Adrenal gland (tissue), 12 donors: Measurements from ENCODE around the gene KDM1B. TPM values are rescaled to one million over a fixed set of nuclear protein-coding genes. Genes with fewer than 3 reads are reported as not detected.

ENCODE experiments used
- DNase-seq, 7 donors: peaks; one replicate each; pipeline ENCODE4 v3.0.0-alpha.2; 2019 to 2020
- H3K27ac ChIP-seq, 5 donors: fragments of 200-600 bp; sonication (generic) in 4 of 5; 1 replicate in 3 of 5; 2 replicates in 2 of 5; pipeline versions ENCODE4 v1.5.1 to v1.8.0; 2016 to 2020; ENCODE audit warnings: mild to moderate bottlenecking in 1 of 5
- H3K27me3 ChIP-seq: fragments of 200-600 bp; 2 replicates; pipeline ENCODE4 v1.8.0; 2021
- H3K36me3 ChIP-seq, 2 donors: fragments of 200-600 bp; replicated peaks in 1 of 2; 1 replicate in 1 of 2; 2 replicates in 1 of 2; pipeline versions ENCODE4 v1.5.1 to v1.8.0; 2018 to 2022
- H3K4me1 ChIP-seq, 2 donors: fragments of 200-600 bp; replicated peaks in 1 of 2; 1 replicate in 1 of 2; 2 replicates in 1 of 2; pipeline versions ENCODE4 v1.5.1 to v1.8.0; 2018 to 2021
- H3K4me3 ChIP-seq, 4 donors: fragments of 200-600 bp; sonication (generic) in 3 of 4; one replicate each; pipeline ENCODE4 v1.5.1; 2016 to 2018
- H3K9me3 ChIP-seq, 3 donors: fragments of 200-600 bp; sonication (generic) in 1 of 3; replicated peaks in 1 of 3; 1 replicate in 2 of 3; 2 replicates in 1 of 3; pipeline versions ENCODE4 v1.5.1 to v1.8.0; 2016 to 2021
- POLR2A ChIP-seq, 2 donors: fragments of 450-650 bp; IDR thresholded peaks; one replicate each; pipeline ENCODE4 v1.6.1; 2017; ENCODE audit warnings: antibody characterized with exemption in 2 of 2, mild to moderate bottlenecking in 2 of 2, moderate library complexity in 1 of 2
- WGBS, 4 donors: extraction: QIAGEN DNeasy Blood & Tissue Kit in 2 of 4; methylation state at CpG; one replicate each; pipeline versions ENCODE4 v1.1.5 to v1.1.7; 2013 to 2017; 5-methylcytosine and 5-hydroxymethylcytosine counted together
- intact Hi-C, 2 donors: fragments of 100-400 bp; cut with DNase I; formaldehyde crosslinking; loops; one replicate each; pipeline versions ENCODE4 v1.14.1 to v1.15.0; 2022 to 2023
- polyA plus RNA-seq, 3 donors: library from polyadenylated mRNA; stranded (reverse); fragments of 200-250 nt in 2 of 3; fragments of 350-450 nt in 1 of 3; fragmentation: Illumina TruSeq in 1 of 3; extraction: RNeasy Lipid Tissue Mini Kit (QIAGEN cat#74804) in 1 of 3; gene quantifications; one replicate each; pipeline ENCODE4 v1.2.3, GENCODE V29; 2013 to 2014
- total RNA-seq, 9 donors: library from RNA; depleted of rRNA in 4 of 9; stranded (reverse); fragments of >200 nt in 4 of 9; fragments of 120-200 nt in 1 of 9; fragmentation: NEBNext Ultra II Directional in 1 of 9; extraction: Animal tissue kit (Norgen Biotek cat#: 25700) in 1 of 9; gene quantifications; one replicate each; pipeline versions ENCODE4 v1.1.0 to v1.2.4, GENCODE V29; 2013 to 2023
- TF ChIP-seq, protein P1 (sequence below), 6 experiments: fragments of 450-650 bp in 4 of 6; fragments of 200-600 bp in 2 of 6; sonication (generic) in 1 of 6; IDR thresholded peaks; 1 replicate in 5 of 6; 2 replicates in 1 of 6; pipeline versions ENCODE4 v1.5.1 to v1.8.0; 2016 to 2021; ENCODE audit warnings: antibody characterized with exemption in 6 of 6, mild to moderate bottlenecking in 2 of 6, moderate library complexity in 1 of 6
- donor health status: healthy with polysubstance abuse.
- donor health status: Bipolar disorder and iron deficiency.
- donor health status: DM: yes; HTN: yes; CAD: no.
- donor health status: DM: no; HTN: no; CAD: no.
- donor health status: DM: no; HTN: no; CAD: no.
- donor health status: DM: yes; HTN: yes; CAD: no.

KDM1B gene
- total and polyA plus RNA-seq, 12 donors: 1.8 to 36.0 (median 18.4) TPM

DNA sequence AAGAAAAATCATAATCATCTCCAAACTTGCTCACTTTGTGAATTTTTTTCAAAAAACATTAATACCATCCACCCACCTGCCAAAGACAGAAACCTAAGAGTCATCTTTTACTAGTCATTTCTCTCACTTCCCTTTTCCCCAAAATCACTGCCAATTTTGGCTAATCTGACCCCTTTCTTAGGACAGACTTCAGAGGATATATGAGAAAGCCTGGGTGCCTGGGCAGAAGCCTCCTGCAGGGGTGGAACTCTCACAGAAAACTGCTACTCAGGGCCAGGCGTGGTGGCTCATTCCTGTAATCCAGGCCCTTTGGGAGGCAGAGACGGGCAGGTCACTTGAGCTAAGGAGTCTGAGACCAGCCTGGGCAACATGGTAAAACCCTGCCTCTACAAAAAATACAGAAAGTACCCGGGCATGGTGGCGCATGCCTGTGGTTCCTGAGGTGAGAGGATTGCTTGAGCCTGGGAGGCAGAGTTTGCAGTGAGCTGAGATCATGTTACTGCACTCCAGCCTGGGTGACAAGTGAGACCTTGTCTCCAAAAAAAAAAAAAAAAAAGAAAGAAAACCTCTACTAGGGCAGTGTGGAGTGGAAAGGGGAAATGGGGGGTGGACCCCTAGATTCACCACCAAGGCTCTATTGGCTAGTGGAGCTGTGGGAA, 105.4 kb downstream of the KDM1B start:
- peak in 3 of 7 donors; percentile 24 to 29 (median 28) for DNase-seq
- Histone ChIP-seq H3K9me3 (no peaks in the 10 kb centered on the region), H3K27me3 (no peaks in the 10 kb centered on the region), H3K27ac (peak overlapping the region in 1 of 5 donors; percentile 21), H3K36me3 (peaks cover 0 to 15% of the 10 kb centered on the region in 2 donors), H3K4me3 (no peak overlapping the region), H3K4me1 (peaks cover 9 to 28% of the 10 kb centered on the region in 2 donors)
- 56 to 83% (median 63%) methylated on average over 3 to 4 of the region's 4 CpGs for WGBS, 4 donors
- TF ChIP-seq, protein P1, sequence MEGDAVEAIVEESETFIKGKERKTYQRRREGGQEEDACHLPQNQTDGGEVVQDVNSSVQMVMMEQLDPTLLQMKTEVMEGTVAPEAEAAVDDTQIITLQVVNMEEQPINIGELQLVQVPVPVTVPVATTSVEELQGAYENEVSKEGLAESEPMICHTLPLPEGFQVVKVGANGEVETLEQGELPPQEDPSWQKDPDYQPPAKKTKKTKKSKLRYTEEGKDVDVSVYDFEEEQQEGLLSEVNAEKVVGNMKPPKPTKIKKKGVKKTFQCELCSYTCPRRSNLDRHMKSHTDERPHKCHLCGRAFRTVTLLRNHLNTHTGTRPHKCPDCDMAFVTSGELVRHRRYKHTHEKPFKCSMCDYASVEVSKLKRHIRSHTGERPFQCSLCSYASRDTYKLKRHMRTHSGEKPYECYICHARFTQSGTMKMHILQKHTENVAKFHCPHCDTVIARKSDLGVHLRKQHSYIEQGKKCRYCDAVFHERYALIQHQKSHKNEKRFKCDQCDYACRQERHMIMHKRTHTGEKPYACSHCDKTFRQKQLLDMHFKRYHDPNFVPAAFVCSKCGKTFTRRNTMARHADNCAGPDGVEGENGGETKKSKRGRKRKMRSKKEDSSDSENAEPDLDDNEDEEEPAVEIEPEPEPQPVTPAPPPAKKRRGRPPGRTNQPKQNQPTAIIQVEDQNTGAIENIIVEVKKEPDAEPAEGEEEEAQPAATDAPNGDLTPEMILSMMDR (IDR thresholded peaks at IDR 0.05): peak in 1 of 6 experiments; percentile 16
- TF ChIP-seq POLR2A (IDR thresholded peaks at IDR 0.05): no peak
- intact Hi-C loops: loop anchor here (10.0 kb wide), 1 partner anchor 106 kb away; the partner anchor contains the start of genes KDM1B (in 2 of the 2) and TPMT (in 2 of the 2)

DNA sequence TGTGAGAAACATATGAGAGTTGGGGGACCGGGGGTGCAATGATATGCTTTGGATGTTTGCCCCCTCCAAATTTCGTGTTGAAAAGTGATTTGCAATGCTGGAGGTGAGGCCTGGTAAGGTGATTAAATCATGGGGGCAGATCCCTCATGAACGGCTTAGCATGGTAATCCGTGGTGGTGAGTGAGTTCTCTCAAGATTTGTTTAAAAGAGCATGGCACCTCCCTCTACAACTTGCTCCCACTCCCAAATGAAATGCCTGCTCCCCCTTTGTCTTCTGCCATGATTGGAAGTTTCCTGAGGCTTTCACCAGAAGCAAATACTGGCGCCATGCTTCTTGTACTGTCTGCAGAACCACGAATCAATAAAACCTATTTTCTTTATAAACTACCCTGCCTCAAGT, 106.7 kb downstream of the KDM1B start:
- H3K4me1 ChIP-seq: peaks cover 9 to 28% of the 10 kb centered on the region in 2 donors
- H3K36me3 ChIP-seq: peaks cover 0 to 7% of the 10 kb centered on the region in 2 donors
- H3K4me3 ChIP-seq: no peak overlapping the region
- 85 to 89% (median 88%) methylated on average over 6 of the region's 6 CpGs for WGBS, 4 donors
- H3K27me3 ChIP-seq: no peaks in the 10 kb centered on the region
- no peak for DNase-seq
- intact Hi-C loops: loop anchor here (10.0 kb wide), 1 partner anchor 107 kb away; the partner anchor contains the start of genes KDM1B (in 2 of the 2) and TPMT (in 2 of the 2)
- no peaks in the 10 kb centered on the region for H3K9me3 ChIP-seq
- no peak for TF ChIP-seq POLR2A (IDR thresholded peaks at IDR 0.05)
- TF ChIP-seq, protein P1 (IDR thresholded peaks at IDR 0.05): no peak
- H3K27ac ChIP-seq: no peak overlapping the region

DNA sequence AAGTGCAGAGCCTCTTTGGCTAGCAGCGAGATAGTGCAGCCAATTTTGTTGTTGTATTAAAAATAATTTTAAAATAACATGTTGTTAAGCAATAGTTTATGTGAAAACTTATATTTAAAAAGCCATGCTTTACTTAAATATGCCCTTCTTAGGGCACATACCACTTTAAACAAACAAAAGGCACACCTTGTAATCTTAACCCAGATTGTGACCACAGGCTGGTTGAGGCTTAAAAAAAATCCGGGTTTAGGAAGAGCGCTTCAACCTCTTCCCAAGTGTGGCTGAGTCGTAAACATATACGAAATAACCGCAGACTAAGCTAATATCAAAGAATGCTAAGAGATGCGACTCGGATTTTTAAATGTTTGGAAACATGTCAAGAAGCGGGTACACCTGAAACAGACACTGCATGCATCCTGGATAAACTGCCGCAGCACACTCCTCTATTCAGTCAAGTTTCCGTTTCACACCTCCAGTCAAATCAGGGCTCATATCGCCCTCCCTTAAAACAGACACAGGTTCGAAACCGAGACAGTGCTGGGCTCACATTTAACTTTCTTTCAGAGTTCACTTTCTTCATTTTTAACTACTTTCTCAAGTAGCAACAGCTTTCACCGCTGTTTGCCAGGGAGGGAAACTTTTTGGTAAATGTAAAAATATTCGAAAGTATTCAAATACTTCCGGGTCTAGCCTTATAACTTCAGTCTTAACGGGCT, 107.6 kb downstream of the KDM1B start:
- Histone ChIP-seq H3K9me3 (no peaks in the 10 kb centered on the region), H3K36me3 (no peaks in the 10 kb centered on the region), H3K27me3 (no peaks in the 10 kb centered on the region), H3K4me3 (peak overlapping the region in 3 of 4 donors; percentile 20 to 100 (median 90)), H3K27ac (no peak overlapping the region), H3K4me1 (peaks cover 9 to 28% of the 10 kb centered on the region in 2 donors)
- 11 to 17% (median 13%) methylated on average over 18 of the region's 18 CpGs for WGBS, 4 donors
- TF ChIP-seq POLR2A (IDR thresholded peaks at IDR 0.05): no peak
- TF ChIP-seq, protein P1 (IDR thresholded peaks at IDR 0.05): no peak
- intact Hi-C loops: loop anchor here (10.0 kb wide), 1 partner anchor 108 kb away; the partner anchor contains the start of genes KDM1B (in 2 of the 2) and TPMT (in 2 of the 2)
- no peak for DNase-seq
